Activated T-cell treated with anti-CD3 and anti-CD28 coated beads for 24 hours (primary cell): ENCODE results near the gene TSPAN9.

Source experiments
- DNase-seq: peaks from one replicate; pipeline ENCODE4 v3.0.0-alpha.2; 2020; ENCODE audit warnings: low read depth

TSPAN9 gene

GRCh38 chr12:3078086-3078820 lies 1.1 kb downstream of the TSPAN9 start:
- DNase-seq = no peak

- no peak for DNase-seq
Observed at GRCh38 chr12:3081091-3081490, 3.9 kb downstream of the TSPAN9 start.

DNA sequence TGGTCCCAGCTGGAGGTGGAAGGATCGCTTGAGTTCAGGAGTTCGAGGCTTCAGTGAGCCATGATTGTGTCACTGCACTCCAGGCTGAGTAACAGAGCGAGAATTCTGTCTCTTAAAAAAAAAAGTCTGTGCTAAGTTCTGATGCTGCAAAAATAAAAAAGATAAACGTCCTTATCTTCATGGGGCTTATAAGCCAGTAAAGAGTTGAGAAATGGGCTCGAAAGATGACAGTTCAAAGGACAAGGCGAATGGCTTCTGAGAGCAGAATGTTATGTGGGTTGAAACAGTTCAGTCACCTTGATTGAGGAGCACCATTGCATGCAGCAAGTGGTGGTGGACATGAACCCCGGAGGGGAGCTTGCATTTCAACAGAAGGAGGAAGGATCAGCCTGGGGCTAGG lies 4.7 kb downstream of the TSPAN9 start:
- no peak for DNase-seq

GRCh38 chr12:3083241-3083920 lies 6.2 kb downstream of the TSPAN9 start:
- DNase-seq = no peak

GRCh38 chr12:3083921-3084347 lies 6.8 kb downstream of the TSPAN9 start:
- DNase-seq = no peak

- DNase-seq = no peak
Observed at GRCh38 chr12:3084742-3085141, 7.6 kb downstream of the TSPAN9 start.

- DNase-seq = no peak
Observed at GRCh38 chr12:3085341-3086139, 8.4 kb downstream of the TSPAN9 start.

GRCh38 chr12:3086211-3086610 lies 9.0 kb downstream of the TSPAN9 start:
- no peak for DNase-seq

DNA sequence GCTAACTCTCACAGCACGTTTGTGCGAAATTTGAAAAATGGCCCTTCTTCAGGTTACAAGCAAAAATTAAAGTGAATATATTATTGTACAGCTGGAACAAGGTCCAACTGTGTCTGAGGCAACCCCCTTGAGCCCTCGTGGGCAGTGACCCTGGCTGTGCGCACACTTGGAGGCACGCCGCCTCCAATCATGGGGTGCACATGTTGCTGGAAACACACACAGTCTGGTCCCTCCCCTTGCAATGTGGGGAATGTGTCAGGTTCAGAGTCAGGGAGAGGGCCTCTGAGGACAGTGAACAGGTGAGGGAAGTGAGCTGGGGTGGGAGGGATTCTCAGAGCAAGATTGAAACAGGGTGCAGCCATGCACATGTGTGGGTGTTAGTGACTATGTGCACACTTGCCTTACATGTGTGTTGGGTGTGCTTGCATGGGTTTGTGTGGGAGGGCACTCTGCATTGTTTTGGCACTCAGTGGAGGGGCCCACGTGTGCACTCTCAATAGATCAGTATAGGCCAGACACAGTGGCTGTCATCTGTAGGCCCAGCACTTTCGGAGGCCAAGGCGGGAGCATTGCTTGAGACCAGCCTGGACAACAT lies 9.6 kb downstream of the TSPAN9 start:
- DNase-seq = no peak

DNA sequence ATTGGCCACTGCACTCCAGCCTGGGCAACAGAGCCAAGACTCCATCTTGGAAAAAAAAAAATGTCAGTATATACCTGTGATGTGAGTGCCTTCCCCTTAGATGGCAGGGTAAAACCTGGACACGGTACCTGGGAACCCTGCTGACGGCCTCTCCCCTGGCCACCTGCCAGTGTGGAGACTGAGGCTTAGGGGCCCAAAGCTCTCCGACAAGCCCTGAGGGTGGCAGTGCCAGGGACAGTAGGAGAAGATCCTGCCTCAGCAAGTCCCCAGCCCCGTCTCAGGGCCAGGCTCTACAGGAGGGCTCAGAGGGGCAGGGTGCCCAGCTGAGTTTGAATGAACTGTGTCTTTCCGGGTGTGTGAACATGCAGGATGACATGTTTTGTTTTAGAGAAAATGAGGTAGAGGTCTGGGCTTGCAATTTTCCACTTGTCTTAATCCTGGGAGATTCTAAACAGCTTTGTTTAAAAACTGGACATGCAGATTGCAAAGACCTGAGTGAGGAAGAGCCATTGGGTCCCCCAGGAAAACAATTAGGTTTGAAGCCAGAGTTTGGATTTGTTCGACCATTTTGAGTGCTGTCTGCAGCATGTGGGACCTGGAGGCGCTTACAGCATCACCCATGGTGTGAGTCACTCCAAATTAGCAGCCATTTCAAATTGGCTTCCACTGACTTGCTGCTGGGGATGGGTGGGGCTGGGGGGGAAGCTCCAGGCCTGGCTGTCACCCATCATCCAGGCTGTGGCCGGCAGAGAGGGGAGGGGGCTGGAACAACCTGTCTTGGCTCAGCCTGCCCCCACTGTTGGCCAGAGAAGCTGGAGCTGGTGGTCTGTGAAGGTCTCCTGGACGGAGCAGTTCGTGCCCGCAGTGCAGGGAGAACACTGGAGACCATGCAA lies 10.8 kb downstream of the TSPAN9 start:
- no peak for DNase-seq

GRCh38 chr12:3089588-3089987 lies 12.4 kb downstream of the TSPAN9 start:
- no peak for DNase-seq

DNA sequence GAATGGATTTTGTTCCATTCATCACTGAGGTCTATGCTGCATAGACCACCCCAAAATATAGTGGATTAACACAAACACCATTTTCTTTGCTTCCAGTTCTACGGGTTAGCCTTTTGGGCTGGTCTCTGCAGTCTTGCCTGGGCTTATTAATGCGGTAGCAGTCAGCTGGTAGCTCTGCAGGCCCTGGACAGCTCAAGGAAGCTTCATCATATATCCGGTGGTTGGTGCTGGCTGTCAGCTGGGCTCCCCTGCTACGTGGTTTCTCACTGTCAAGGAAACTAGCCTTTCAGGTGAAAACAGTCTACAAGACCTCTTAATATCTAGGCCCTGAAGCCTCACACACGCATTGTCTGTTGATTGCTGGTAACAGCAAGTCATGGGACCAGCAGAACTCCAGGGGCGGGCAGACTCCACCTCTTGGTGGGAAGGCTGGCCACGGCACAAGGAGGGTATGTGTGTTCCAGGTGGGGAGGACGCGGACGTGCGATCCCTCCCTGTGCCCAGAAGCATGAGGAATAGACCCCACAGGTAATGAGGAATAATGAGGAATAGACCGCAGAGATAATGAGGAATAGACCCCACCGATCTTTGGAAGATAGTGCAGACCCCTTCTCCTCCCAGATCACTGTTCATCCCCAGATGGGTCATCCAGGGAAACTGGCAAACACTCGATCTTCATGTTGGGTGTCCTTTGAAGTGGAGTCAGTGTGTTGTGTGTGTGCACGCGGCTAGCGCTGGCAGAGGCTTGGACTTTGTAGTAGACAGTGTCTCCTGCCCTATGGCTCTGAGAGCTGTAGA lies 13.3 kb downstream of the TSPAN9 start:
- no peak for DNase-seq

GRCh38 chr12:3091038-3091319 lies 13.8 kb downstream of the TSPAN9 start:
- DNase-seq = no peak

DNA sequence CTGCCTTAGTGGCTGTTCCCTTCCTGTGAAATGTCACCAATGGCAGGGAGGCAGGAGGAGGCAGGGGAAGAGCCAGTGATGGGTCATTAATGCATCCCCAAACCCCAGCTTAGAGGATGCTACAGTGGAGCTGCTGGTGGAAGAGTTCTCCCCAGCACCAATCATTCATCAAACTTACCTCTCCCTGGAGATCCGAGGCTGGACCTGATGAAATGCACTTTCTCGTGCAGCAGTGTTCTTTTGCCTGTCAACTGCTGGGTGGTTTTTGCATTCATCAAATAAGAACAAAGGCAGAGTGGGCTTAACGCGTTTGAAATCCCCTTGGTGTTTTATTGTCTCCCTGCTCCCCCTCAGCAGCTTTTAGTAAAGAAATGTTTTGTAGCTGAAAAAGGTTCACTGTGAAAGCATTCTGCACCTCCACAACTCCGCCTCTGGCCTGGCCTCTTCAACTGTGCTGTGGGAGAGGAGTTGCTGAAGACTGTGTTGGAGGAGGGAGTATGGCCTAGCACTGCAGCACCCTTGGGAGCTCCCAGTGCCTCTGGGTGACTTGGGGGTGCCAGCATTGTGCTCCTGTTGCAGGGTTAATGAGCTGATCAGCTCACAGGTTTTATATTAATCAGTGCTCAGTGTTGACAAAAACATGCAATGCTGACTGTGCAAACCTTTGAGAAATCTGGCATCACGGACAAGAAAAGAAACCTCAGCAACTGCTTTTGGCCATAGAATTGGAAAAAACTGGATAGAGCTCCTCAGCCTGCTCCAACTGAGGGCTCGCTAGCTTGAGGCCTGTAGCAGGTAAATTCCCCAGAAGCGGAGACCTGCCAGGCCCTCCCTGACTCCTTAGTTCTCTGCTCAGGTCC lies 14.4 kb downstream of the TSPAN9 start:
- no peak for DNase-seq

- no peak for DNase-seq
Observed at GRCh38 chr12:3092764-3093163, 15.6 kb downstream of the TSPAN9 start.

DNA sequence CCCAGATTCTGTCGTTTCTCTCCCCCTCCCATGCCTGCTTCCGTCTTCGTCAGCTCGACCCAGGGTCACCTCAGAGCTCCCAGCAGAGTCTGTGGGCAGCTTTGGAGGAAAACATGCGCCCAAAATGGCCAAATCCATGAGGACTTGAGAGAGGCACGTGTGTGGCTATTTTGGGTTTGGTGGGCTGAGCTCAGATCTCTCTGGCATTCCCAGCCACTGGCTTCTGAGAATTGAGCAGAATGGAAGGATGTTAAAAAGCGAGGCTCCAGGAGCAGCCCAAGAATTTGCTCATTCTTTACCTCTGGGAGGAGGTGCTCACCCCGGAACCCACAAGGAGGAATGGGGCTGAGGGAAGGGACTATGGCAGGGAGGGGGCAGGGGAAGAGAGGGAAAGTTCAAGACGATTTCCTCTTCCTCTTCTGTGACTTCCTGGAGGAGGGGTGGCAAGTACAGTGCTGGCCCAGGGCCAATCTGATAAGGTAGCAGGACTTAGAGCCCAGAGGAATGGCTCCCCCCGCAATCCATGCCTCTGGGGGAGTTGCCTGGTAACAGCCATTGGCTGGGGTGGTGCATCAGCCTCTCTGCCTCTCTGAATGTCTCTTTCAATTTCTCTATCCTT lies 20.1 kb downstream of the TSPAN9 start:
- DNase-seq = no peak

- no peak for DNase-seq
Observed at GRCh38 chr12:3097836-3098235, 20.7 kb downstream of the TSPAN9 start.

GRCh38 chr12:3098436-3098835 lies 21.3 kb downstream of the TSPAN9 start:
- no peak for DNase-seq

- DNase-seq = no peak
Observed at GRCh38 chr12:3099146-3099545, 22.0 kb downstream of the TSPAN9 start.
